Neural crest cell (in vitro differentiated cells): ENCODE data around the gene OR5AR1. TPM values are rescaled to one million over a fixed set of nuclear protein-coding genes. Genes with fewer than 3 reads are reported as not detected.

Experiments used
- DNase-seq: peaks from one replicate; pipeline ENCODE4 v3.0.0; 2021; ENCODE audit warnings: low read depth, mixed read lengths, low spot score
- H3K27ac Mint-ChIP-seq: one replicate; pipeline ENCODE4 v1.8.0; 2021; ENCODE audit warnings: mild to moderate bottlenecking, mixed read lengths; ENCODE audit not compliant: unreplicated experiment
- H3K27me3 Mint-ChIP-seq: 2 replicates; pipeline ENCODE4 v1.8.0; 2021; ENCODE audit warnings: low read depth, mild to moderate bottlenecking, mixed read lengths
- H3K36me3 Mint-ChIP-seq: 2 replicates; pipeline ENCODE4 v1.8.0; 2021; ENCODE audit warnings: low read depth, mild to moderate bottlenecking, mixed read lengths
- H3K4me1 Mint-ChIP-seq: 2 replicates; pipeline ENCODE4 v1.8.0; 2021; ENCODE audit warnings: mixed read lengths
- H3K4me3 Mint-ChIP-seq: one replicate; pipeline ENCODE4 v1.8.0; 2021; ENCODE audit warnings: mild to moderate bottlenecking, mixed read lengths
- H3K9me3 Mint-ChIP-seq: 2 replicates; pipeline ENCODE4 v1.8.0; 2021; ENCODE audit warnings: mixed read lengths
- CTCF ChIP-seq: fragments of 200-600 bp; sonication (generic); conservative IDR thresholded peaks from 2 replicates; pipeline ENCODE4 v1.5.0; 2021; ENCODE audit warnings: antibody characterized with exemption, mild to moderate bottlenecking
- total RNA-seq: library from RNA; stranded (reverse); gene quantifications from 2 replicates; pipeline ENCODE4 v1.2.1, GENCODE V29; 2021

The OR5AR1 gene
- total RNA-seq, 1 donor from 2014 or later = not detected

GRCh38 chr11:56698795-56699194 is 35.3 kb downstream of the OR5AR1 start, which contains the start of gene OR9G1:
TSS of gene OR9G1 (plus strand) at chr11:56699095. CDS start at chr11:56700388, 1,293 bp downstream.
- H3K4me1 Mint-ChIP-seq = no peaks in the 10 kb centered on the region
- no peak within 1 kb of the TSS for H3K4me3 Mint-ChIP-seq
- H3K9me3 Mint-ChIP-seq = no peaks in the 10 kb centered on the region
- H3K27ac Mint-ChIP-seq = no peak within 1 kb of the TSS
- H3K27me3 Mint-ChIP-seq = peaks cover 2% of the 10 kb centered on the region
- no peak for DNase-seq
- no peak for TF ChIP-seq CTCF
- H3K36me3 Mint-ChIP-seq = no peaks in the 10 kb centered on the region

- H3K4me3 Mint-ChIP-seq = no peak overlapping the region
- DNase-seq = no peak
- no peaks in the 10 kb centered on the region for H3K36me3 Mint-ChIP-seq
- TF ChIP-seq CTCF = no peak
- no peaks in the 10 kb centered on the region for H3K9me3 Mint-ChIP-seq
- no peaks in the 10 kb centered on the region for H3K4me1 Mint-ChIP-seq
- no peak overlapping the region for H3K27ac Mint-ChIP-seq
- no peaks in the 10 kb centered on the region for H3K27me3 Mint-ChIP-seq
Measured at GRCh38 chr11:56700242-56700913, 36.9 kb downstream of the OR5AR1 start.

GRCh38 chr11:56700914-56701485 is 37.5 kb downstream of the OR5AR1 start:
- no peak overlapping the region for H3K27ac Mint-ChIP-seq
- DNase-seq = no peak
- TF ChIP-seq CTCF = no peak
- H3K36me3 Mint-ChIP-seq = no peaks in the 10 kb centered on the region
- H3K27me3 Mint-ChIP-seq = no peaks in the 10 kb centered on the region
- no peak overlapping the region for H3K4me3 Mint-ChIP-seq
- no peaks in the 10 kb centered on the region for H3K4me1 Mint-ChIP-seq
- peaks cover 3% of the 10 kb centered on the region for H3K9me3 Mint-ChIP-seq

DNA sequence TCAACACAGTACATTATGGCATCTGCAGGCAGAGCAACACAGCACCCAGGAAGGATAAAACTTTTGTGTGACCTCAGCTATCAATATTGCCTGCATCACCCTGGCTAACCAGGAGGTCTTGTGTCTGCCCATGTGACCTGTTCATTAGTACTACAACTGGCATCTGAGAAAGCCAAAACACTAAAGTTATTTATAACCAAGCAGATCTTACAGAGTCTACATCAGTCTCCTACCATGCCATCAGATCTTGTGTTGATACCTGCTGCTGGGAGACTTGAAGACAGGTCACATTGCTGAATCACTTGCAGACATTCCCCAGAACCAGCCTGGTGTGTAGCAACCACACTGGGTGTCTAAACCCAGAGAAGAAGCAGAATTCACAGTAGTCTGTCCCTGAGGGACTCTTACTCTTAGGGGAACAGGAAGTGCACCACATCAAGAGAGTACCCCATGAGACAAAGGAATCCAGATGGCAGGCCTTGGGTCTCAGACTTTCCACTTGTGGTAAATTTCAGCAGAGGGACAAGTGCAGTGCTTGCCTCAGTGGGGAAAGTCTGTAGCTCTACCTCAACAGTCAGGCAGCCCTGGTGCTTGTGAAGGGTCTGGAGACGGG is 42.4 kb downstream of the OR5AR1 start:
- H3K27me3 Mint-ChIP-seq = no peaks in the 10 kb centered on the region
- TF ChIP-seq CTCF = no peak
- no peaks in the 10 kb centered on the region for H3K4me1 Mint-ChIP-seq
- H3K4me3 Mint-ChIP-seq = no peak overlapping the region
- peaks cover 3% of the 10 kb centered on the region for H3K9me3 Mint-ChIP-seq
- H3K27ac Mint-ChIP-seq = peak overlapping the region; percentile 72
- H3K36me3 Mint-ChIP-seq = no peaks in the 10 kb centered on the region
- no peak for DNase-seq

- H3K4me1 Mint-ChIP-seq = no peaks in the 10 kb centered on the region
- H3K36me3 Mint-ChIP-seq = no peaks in the 10 kb centered on the region
- peaks cover 7% of the 10 kb centered on the region for H3K9me3 Mint-ChIP-seq
- H3K4me3 Mint-ChIP-seq = no peak overlapping the region
- no peak overlapping the region for H3K27ac Mint-ChIP-seq
- no peak for TF ChIP-seq CTCF
- DNase-seq = no peak
- H3K27me3 Mint-ChIP-seq = no peaks in the 10 kb centered on the region
Measured at GRCh38 chr11:56706486-56706885, 43.0 kb downstream of the OR5AR1 start.
